Stimulated activated CD8-positive, alpha-beta memory T cell treated with anti-CD3 and anti-CD28 coated beads, Interleukin-15, amount 100 ng/mL, for 4 hours (primary cell): ENCODE data around the gene STAT3.
"Not testable (repeated sequence)": the region's sequence is repeated elsewhere in the genome, so short reads cannot be mapped to it uniquely, and the experiment has no call there.

ENCODE experiments used
- DNase-seq, 2 donors: peaks; one replicate each; pipeline ENCODE4 v3.0.0-alpha.2; 2020; ENCODE audit warnings: low read depth in 2 of 2

The STAT3 gene

GRCh38 chr17:42354956-42355843 is 33.0 kb downstream of the STAT3 start:
- no peak for DNase-seq

- no peak for DNase-seq
These were observed 40.1 kb downstream of the STAT3 start for GRCh38 chr17:42348104-42348503.

- no peak for DNase-seq
These were observed 40.6 kb downstream of the STAT3 start for GRCh38 chr17:42347606-42348005.

- no peak for DNase-seq
These were observed 41.0 kb downstream of the STAT3 start for GRCh38 chr17:42347198-42347597.

GRCh38 chr17:42346481-42346880 is 41.8 kb downstream of the STAT3 start:
- DNase-seq, result no peak

GRCh38 chr17:42345396-42346073 is 42.7 kb downstream of the STAT3 start:
- no peak for DNase-seq

- no peak for DNase-seq
These were observed 45.8 kb downstream of the STAT3 start for GRCh38 chr17:42342242-42343008.

- no peak for DNase-seq
These were observed 46.7 kb downstream of the STAT3 start for GRCh38 chr17:42341568-42341967.

GRCh38 chr17:42340691-42341127 is 47.5 kb downstream of the STAT3 start:
- DNase-seq, result no peak

- DNase-seq, result no peak
These were observed 49.0 kb downstream of the STAT3 start for GRCh38 chr17:42339221-42339620.

GRCh38 chr17:42338427-42338985 is 49.7 kb downstream of the STAT3 start:
- DNase-seq, result no peak

GRCh38 chr17:42337442-42337841 is 50.8 kb downstream of the STAT3 start:
- DNase-seq, result peak; percentile 34 to 37

- DNase-seq, result no peak
These were observed 53.6 kb downstream of the STAT3 start for GRCh38 chr17:42334677-42335076.

GRCh38 chr17:42333053-42333452 is 55.2 kb downstream of the STAT3 start:
- DNase-seq, result no peak

- no peak for DNase-seq
These were observed 58.9 kb downstream of the STAT3 start for GRCh38 chr17:42329025-42329976.

GRCh38 chr17:42325026-42325425 is 63.2 kb downstream of the STAT3 start:
- no peak for DNase-seq

- no peak for DNase-seq
These were observed 64.9 kb downstream of the STAT3 start for GRCh38 chr17:42323268-42323773.

GRCh38 chr17:42322382-42323267 is 65.6 kb downstream of the STAT3 start:
- peak; percentile 78 to 92 for DNase-seq

- DNase-seq, result no peak
These were observed 66.7 kb downstream of the STAT3 start for GRCh38 chr17:42321555-42321954.

- not testable (repeated sequence) for DNase-seq
These were observed 70.3 kb downstream of the STAT3 start for GRCh38 chr17:42317967-42318366.
